Vagina (tissue), 2 donors: Measurements from ENCODE around the gene PDE7B.

Experiments used
- CTCF ChIP-seq, 3 experiments: fragments of 450-650 bp in 2 of 3; fragments of 200-600 bp in 1 of 3; sonication (generic) in 1 of 3; IDR thresholded peaks; one replicate each; pipeline ENCODE4 v1.5.1; 2017 to 2019; ENCODE audit warnings: antibody characterized with exemption in 3 of 3, mild to moderate bottlenecking in 2 of 3, moderate library complexity in 2 of 3
- POLR2A ChIP-seq, 2 donors: fragments of 450-650 bp; IDR thresholded peaks; one replicate each; pipeline ENCODE4 v1.6.1; 2017; ENCODE audit warnings: antibody characterized with exemption in 2 of 2, mild to moderate bottlenecking in 2 of 2, moderate library complexity in 2 of 2
- POLR2AphosphoS5 ChIP-seq, 2 donors: sonication (generic); formaldehyde crosslinking; IDR thresholded peaks; one replicate each; pipeline ENCODE4 v1.9.0; 2017; ENCODE audit warnings: antibody characterized with exemption in 2 of 2, mild to moderate bottlenecking in 2 of 2, low read depth in 1 of 2; ENCODE audit not compliant: insufficient read depth in 1 of 2

DNA sequence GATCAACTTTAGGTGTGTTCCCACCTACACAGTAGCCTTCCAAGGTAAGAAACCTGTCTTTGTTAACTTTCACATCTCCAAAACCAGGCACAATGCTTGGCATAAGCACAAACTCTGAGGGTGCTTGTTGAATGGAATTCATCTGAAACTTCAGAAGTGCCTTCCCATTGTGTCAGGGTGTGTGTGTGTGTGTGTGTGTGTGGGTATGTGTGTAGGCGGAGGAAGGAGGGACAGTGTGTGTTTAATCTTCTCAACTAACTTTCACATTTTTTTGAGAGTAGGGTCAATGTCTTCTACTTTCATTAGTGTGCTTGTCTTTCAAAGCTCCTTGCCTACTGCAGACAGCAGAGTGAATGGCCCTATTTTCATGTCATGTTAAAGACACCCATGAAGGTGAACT is 45.6 kb downstream of the PDE7B start:
- TF ChIP-seq POLR2A (IDR thresholded peaks at IDR 0.05), result no peak
- TF ChIP-seq CTCF (IDR thresholded peaks at IDR 0.05), result no peak
- TF ChIP-seq POLR2AphosphoS5 (IDR thresholded peaks at IDR 0.05; ENCODE audit: insufficient read depth in 1 of 2, low read depth in 1 of 2), result no peak
